Astrocyte (in vitro differentiated cells and primary cell): ENCODE data around the gene NECAP2. TPM values are rescaled to one million over a fixed set of nuclear protein-coding genes. Genes with fewer than 3 reads are reported as not detected.
"Not testable (repeated sequence)": the region's sequence is repeated elsewhere in the genome, so short reads cannot be mapped to it uniquely, and the experiment has no call there.

Experiments used
- DNase-seq: peaks from one replicate; pipeline ENCODE4 v3.0.0-alpha.2; 2010; ENCODE audit warnings: low read depth
- FAIRE-seq: peaks from 2 replicates; lab custom pipeline; 2011; peaks lifted over from hg19 to GRCh38; lab: Jason Lieb, UNC
- H2AFZ ChIP-seq: 2 replicates; pipeline ENCODE4 v1.6.0; 2012; ENCODE audit warnings: low read depth, low read length, inconsistent platforms
- H3K27ac ChIP-seq: 2 replicates; pipeline ENCODE4 v1.5.1; 2011; ENCODE audit warnings: low read depth, low read length, inconsistent platforms
- H3K27me3 ChIP-seq: 2 replicates; pipeline ENCODE4 v1.6.0; 2011; ENCODE audit warnings: low read length, inconsistent platforms; ENCODE audit not compliant: insufficient read depth
- H3K36me3 ChIP-seq: 2 replicates; pipeline ENCODE4 v1.5.1; 2011; ENCODE audit warnings: low read length, inconsistent platforms; ENCODE audit not compliant: insufficient read depth
- H3K4me1 ChIP-seq: 2 replicates; pipeline ENCODE4 v1.5.1; 2011; ENCODE audit warnings: low read length, inconsistent platforms; ENCODE audit not compliant: insufficient read depth
- H3K4me2 ChIP-seq: 2 replicates; pipeline ENCODE4 v1.6.0; 2012; ENCODE audit warnings: low read length, inconsistent platforms
- H3K4me3 ChIP-seq: 2 replicates; pipeline ENCODE4 v1.5.1; 2011; ENCODE audit warnings: low read depth, mild to moderate bottlenecking, low read length, inconsistent platforms; ENCODE audit not compliant: insufficient read depth
- H3K79me2 ChIP-seq: 2 replicates; pipeline ENCODE4 v1.6.0; 2012; ENCODE audit warnings: mild to moderate bottlenecking, low read length, inconsistent platforms; ENCODE audit not compliant: insufficient read depth
- H3K9ac ChIP-seq: 2 replicates; pipeline ENCODE4 v1.6.0; 2012; ENCODE audit warnings: mild to moderate bottlenecking, low read length, inconsistent platforms
- H3K9me3 ChIP-seq: 2 replicates; pipeline ENCODE4 v1.5.1; 2012; ENCODE audit warnings: low read depth, mild to moderate bottlenecking, low read length, inconsistent platforms; ENCODE audit not compliant: insufficient read depth
- H4K20me1 ChIP-seq: 2 replicates; pipeline ENCODE4 v1.6.0; 2012; ENCODE audit warnings: low read length, inconsistent platforms; ENCODE audit not compliant: insufficient read depth
- H3K27ac Mint-ChIP-seq: one replicate; pipeline ENCODE4 v1.8.0; 2021; ENCODE audit warnings: mild to moderate bottlenecking, mixed read lengths; ENCODE audit not compliant: unreplicated experiment
- H3K27me3 Mint-ChIP-seq: one replicate; pipeline ENCODE4 v1.8.0; 2021; ENCODE audit warnings: low read depth, mixed read lengths; ENCODE audit not compliant: unreplicated experiment
- H3K36me3 Mint-ChIP-seq: one replicate; pipeline ENCODE4 v1.8.0; 2021; ENCODE audit warnings: low read depth, mixed read lengths; ENCODE audit not compliant: unreplicated experiment
- H3K4me1 Mint-ChIP-seq: one replicate; pipeline ENCODE4 v1.8.0; 2021; ENCODE audit warnings: low read depth, mixed read lengths; ENCODE audit not compliant: unreplicated experiment
- H3K4me3 Mint-ChIP-seq: one replicate; pipeline ENCODE4 v1.8.0; 2021; ENCODE audit warnings: mild to moderate bottlenecking, moderate library complexity, mixed read lengths; ENCODE audit not compliant: unreplicated experiment
- H3K9me3 Mint-ChIP-seq: one replicate; pipeline ENCODE4 v1.8.0; 2021; ENCODE audit warnings: mild to moderate bottlenecking, mixed read lengths; ENCODE audit not compliant: unreplicated experiment
- CTCF ChIP-seq: IDR thresholded peaks from 2 replicates; pipeline ENCODE4 v1.5.1; 2011; ENCODE audit warnings: low read depth, mild to moderate bottlenecking, inconsistent platforms, low read length, moderate library complexity; ENCODE audit not compliant: insufficient read depth
- EZH2 ChIP-seq: IDR thresholded peaks from 2 replicates; pipeline ENCODE4 v1.6.1; 2012; ENCODE audit warnings: mild to moderate bottlenecking, low read length, inconsistent platforms; ENCODE audit not compliant: insufficient read depth
- total RNA-seq: library from RNA; stranded (reverse); gene quantifications from 2 replicates; pipeline ENCODE4 v1.2.1, GENCODE V29; 2021

The NECAP2 gene
- total RNA-seq, 1 donor from 2014 or later = 80.9 TPM

DNA sequence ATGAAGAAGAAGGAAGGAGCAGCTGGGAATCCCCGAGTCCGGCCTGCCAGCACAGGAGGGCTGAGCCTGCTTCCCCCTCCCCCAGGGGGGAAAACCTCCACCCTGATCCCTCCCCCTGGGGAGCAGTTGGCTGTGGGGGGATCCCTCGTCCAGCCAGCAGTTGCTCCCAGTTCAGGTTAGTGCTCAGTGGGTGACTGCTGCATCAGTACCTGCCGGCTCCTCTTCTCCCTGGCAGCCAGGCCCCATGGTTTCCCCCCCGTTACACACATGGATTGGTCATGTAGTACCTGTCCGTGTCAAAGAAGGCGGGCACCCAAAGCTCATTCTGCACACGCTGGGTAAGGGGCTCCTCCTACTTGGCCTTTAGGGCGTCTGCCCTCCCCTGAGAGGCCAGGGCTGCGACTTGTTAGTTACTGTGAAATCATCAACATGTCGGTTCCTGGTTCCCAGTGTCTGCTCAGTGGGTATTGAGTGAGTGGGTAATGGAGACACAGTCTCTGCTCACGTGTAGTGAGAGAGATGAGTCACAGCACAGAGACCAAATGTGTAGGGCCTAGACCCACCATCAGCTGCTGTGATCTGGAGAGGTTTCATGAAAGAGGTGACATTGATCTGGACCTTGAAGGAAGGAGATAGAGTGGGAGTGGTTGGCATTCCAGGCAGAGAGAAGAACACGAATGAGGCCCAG lies 11.5 kb downstream of the NECAP2 start:
- TF ChIP-seq CTCF (no peak), EZH2 (no peak)
- H3K4me3 Mint-ChIP-seq = no peak overlapping the region

DNA sequence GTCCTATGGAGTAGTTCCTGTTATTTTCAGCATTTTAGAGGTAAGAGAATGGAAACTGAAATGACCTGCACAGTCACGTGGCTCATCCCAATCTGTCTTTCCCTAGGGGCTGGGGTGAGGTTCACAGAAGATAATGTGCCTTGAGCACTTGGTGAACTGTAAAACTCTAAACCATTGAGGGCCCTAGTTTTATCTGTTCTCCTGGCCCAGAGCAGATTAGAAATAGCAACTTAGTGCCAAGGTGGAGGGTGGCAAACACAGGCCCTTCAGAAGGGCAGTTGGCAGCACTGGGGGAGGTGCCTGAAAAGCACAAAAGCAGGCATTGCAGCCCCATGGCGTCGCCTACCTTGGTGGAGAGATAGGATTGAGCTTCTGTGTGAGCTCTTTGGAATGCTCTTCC lies 14.4 kb downstream of the NECAP2 start:
- not testable (repeated sequence) for H3K27me3 ChIP-seq, H3K27me3 Mint-ChIP-seq, FAIRE-seq, H3K4me1 ChIP-seq, H3K4me1 Mint-ChIP-seq, H3K4me2 ChIP-seq, H3K4me3 ChIP-seq, H2AFZ ChIP-seq, DNase-seq, H3K9ac ChIP-seq, H3K27ac ChIP-seq, H3K4me3 Mint-ChIP-seq, H3K27ac Mint-ChIP-seq, H3K9me3 Mint-ChIP-seq, H3K9me3 ChIP-seq
- peaks cover 49% of the 10 kb centered on the region for H4K20me1 ChIP-seq
- H3K79me2 ChIP-seq = peaks cover 15% of the 10 kb centered on the region
- peaks cover 56% of the 10 kb centered on the region for H3K36me3 ChIP-seq
- peaks cover 36% of the 10 kb centered on the region for H3K36me3 Mint-ChIP-seq

More for the DNA sequence above, 11.5 kb downstream of the NECAP2 start:
- Histone ChIP-seq H3K27me3 (no peaks in the 10 kb centered on the region), H2AFZ (no peak overlapping the region), H3K4me1 (no peaks in the 10 kb centered on the region), H3K4me2 (no peak overlapping the region), H3K36me3 (peaks cover 53% of the 10 kb centered on the region), H3K4me3 (no peak overlapping the region), H3K9ac (no peak overlapping the region), H3K79me2 (peaks cover 36% of the 10 kb centered on the region), H3K27ac (no peak overlapping the region), H3K9me3 (no peaks in the 10 kb centered on the region), H4K20me1 (peaks cover 70% of the 10 kb centered on the region)
- peak overlapping the region; percentile 2 for H3K27ac Mint-ChIP-seq
- H3K4me1 Mint-ChIP-seq = peaks cover 4% of the 10 kb centered on the region
- no peak for DNase-seq
- no peak for FAIRE-seq
- no peaks in the 10 kb centered on the region for H3K9me3 Mint-ChIP-seq
- peaks cover 41% of the 10 kb centered on the region for H3K36me3 Mint-ChIP-seq
- no peaks in the 10 kb centered on the region for H3K27me3 Mint-ChIP-seq

DNA sequence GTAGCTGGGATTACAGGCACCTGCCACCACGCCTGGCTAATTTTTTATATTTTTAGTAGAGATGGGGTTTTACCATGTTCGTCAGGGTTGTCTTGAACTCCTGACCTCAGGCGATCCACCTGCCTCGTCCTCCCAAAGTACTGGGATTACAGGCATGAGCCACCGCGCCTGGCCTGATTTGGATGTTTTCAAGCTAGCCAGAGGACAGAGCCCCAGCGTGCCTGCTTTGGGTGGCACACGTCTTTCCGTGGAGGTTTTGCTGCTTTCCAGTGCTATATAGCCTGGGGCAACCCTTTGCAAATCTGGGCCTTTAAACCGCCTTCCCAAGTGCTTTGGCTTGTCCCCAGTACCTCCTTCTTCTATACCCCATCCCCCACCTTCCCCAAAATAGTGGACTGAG lies 15.6 kb downstream of the NECAP2 start:
- not testable (repeated sequence) for H3K27me3 Mint-ChIP-seq, H3K4me3 ChIP-seq, H3K9me3 Mint-ChIP-seq, H3K9me3 ChIP-seq, H2AFZ ChIP-seq, H3K27me3 ChIP-seq, H3K27ac ChIP-seq, H3K4me1 ChIP-seq, FAIRE-seq, H3K4me1 Mint-ChIP-seq, DNase-seq, H3K4me2 ChIP-seq, H3K79me2 ChIP-seq, H3K27ac Mint-ChIP-seq, H3K4me3 Mint-ChIP-seq, H3K9ac ChIP-seq
- peaks cover 40% of the 10 kb centered on the region for H3K36me3 Mint-ChIP-seq
- Histone ChIP-seq H4K20me1 (peaks cover 37% of the 10 kb centered on the region), H3K36me3 (peaks cover 50% of the 10 kb centered on the region)
